NB4 (cell line): ENCODE data around the gene FSTL3.

Experiments
- MYC ChIP-seq: IDR thresholded peaks from 2 replicates; pipeline ENCODE4 v1.6.1; 2011; ENCODE audit warnings: low read depth, low read length
- POLR2A ChIP-seq: IDR thresholded peaks from 2 replicates; pipeline ENCODE4 v1.6.1; 2011; ENCODE audit warnings: mild to moderate bottlenecking; ENCODE audit not compliant: insufficient read length; ENCODE audit errors: extremely low read depth
- TF ChIP-seq, protein P1 (sequence below): IDR thresholded peaks from one replicate; pipeline ENCODE4 v1.5.1; 2012; ENCODE audit warnings: low read depth, low read length
- TF ChIP-seq, protein P2 (sequence below): IDR thresholded peaks from 2 replicates; pipeline ENCODE4 v1.6.1; 2011; ENCODE audit warnings: low read depth, low read length

DNA sequence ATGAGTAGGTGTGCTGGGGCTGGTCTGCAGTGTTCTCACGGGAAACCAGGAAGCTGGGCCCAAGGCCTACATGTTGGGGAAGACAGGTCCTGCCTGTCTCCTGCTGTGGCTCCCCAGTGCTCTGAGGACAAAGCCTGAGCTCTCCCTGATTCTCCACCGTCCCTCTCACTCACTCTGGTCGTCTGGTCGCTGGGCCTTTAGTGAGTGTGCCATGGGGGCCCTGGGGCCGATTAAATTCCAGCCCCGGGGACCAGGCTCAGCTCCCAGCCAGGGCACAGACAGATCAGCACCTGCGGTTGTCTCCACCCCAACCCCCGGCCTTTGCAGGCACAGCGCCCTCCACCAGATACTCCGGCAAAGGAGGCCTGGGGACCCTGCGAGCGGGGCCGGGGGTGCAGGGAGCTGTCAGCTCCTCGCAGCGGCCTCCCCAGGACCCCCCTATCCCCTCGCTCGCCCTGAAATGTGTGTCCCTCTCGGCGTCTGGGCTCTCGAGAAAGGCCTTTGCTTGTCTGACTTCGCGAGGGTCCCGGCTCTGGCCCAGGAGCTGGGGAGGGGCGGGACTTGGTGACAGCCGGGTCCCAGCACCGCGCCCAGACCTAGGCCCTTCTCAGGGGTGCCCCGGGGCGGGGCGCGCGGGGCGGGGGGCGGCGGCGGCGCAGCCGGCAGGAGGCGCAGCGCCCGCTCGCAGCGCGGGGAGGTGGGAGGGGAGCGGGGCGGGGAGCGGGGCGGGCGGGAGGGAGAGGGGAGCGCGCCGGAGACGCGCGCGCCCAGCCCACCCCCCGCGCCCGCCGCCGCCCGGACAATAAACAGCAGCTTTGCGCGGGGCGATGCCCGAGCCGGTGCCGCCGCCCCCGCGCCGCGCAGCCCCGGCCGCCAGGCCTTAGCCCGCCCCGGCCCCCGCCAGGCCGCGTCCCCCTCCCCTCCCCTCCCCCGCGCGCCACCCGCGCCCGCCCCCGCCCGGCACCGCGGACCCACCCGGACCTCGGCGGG is 32.3 kb downstream of the FSTL3 start, which contains the start of gene PALM:
- TF ChIP-seq, protein P1, sequence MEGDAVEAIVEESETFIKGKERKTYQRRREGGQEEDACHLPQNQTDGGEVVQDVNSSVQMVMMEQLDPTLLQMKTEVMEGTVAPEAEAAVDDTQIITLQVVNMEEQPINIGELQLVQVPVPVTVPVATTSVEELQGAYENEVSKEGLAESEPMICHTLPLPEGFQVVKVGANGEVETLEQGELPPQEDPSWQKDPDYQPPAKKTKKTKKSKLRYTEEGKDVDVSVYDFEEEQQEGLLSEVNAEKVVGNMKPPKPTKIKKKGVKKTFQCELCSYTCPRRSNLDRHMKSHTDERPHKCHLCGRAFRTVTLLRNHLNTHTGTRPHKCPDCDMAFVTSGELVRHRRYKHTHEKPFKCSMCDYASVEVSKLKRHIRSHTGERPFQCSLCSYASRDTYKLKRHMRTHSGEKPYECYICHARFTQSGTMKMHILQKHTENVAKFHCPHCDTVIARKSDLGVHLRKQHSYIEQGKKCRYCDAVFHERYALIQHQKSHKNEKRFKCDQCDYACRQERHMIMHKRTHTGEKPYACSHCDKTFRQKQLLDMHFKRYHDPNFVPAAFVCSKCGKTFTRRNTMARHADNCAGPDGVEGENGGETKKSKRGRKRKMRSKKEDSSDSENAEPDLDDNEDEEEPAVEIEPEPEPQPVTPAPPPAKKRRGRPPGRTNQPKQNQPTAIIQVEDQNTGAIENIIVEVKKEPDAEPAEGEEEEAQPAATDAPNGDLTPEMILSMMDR, result no peak
- TF ChIP-seq POLR2A, result no peak
- TF ChIP-seq, protein P2, sequence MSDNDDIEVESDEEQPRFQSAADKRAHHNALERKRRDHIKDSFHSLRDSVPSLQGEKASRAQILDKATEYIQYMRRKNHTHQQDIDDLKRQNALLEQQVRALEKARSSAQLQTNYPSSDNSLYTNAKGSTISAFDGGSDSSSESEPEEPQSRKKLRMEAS, result no peak
- no peak for TF ChIP-seq MYC
